ENCODE data around the gene SCP2D1. TPM values are rescaled to one million over a fixed set of nuclear protein-coding genes. Genes with fewer than 3 reads are reported as not detected.

Gene SCP2D1
- polyA plus RNA-seq (not detected in 2 replicates), polyA minus RNA-seq (not detected in 2 replicates)

DNA sequence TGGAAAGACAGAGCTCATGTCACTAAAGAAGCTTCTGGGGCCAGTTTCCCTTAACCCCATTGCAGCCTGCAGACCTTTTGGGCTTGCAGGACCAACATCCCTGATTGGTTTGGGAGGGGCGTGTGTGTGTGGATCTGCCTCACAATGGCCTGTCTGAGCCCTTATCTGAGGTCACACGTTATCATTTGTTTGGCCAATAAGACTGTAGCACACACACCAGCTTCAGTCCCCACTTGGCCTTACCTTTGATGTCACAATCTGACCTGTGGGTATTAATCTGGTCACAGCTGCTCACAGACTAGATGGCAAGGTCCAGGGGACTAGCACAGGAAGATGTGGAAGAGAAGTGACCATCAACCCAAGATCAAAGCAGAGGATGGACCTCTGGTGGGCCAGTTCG is at the start of gene SCP2D1:
SCP2D1 (plus strand) TSS at position 301 of the 400 bp plus-strand sequence; CDS start at position 334, 33 bp downstream.
- H3K4me3 ChIP-seq (ENCODE audit: low read length), result no peak within 1 kb of the TSS
- no peak within 1 kb of the TSS for H3K27ac ChIP-seq (ENCODE audit: low read length)
- H3K9me3 ChIP-seq (ENCODE audit: low read length), result no peaks in the 10 kb centered on the region
- H3K9me2 ChIP-seq (ENCODE audit: insufficient read depth, low read length), result no peaks in the 10 kb centered on the region
- H3K36me3 ChIP-seq (ENCODE audit: insufficient read depth, low read length), result no peaks in the 10 kb centered on the region
- H3K79me2 ChIP-seq (replicated peaks; ENCODE audit: insufficient read depth, low read length), result no peaks in the 10 kb centered on the region
- no peak within 1 kb of the TSS for H3K4me2 ChIP-seq (ENCODE audit: low read length)
- no peaks in the 10 kb centered on the region for H4K20me1 ChIP-seq (ENCODE audit: insufficient read depth)
- H3F3A ChIP-seq (ENCODE audit: insufficient read depth, low read length, poor library complexity, severe bottlenecking), result no peaks in the 10 kb centered on the region
- H3K9ac ChIP-seq (ENCODE audit: low read length), result no peak within 1 kb of the TSS
- no peaks in the 10 kb centered on the region for H3K27me3 ChIP-seq (ENCODE audit: insufficient read depth, low read depth, low read length)
- TF ChIP-seq MXI1 (conservative IDR thresholded peaks at IDR 0.05; ENCODE audit: poor library complexity, severe bottlenecking) (no peak), EZH2 (IDR thresholded peaks at IDR 0.05; ENCODE audit: borderline replicate concordance, insufficient read depth, low read length, poor library complexity, severe bottlenecking) (no peak), SMC3 (conservative IDR thresholded peaks at IDR 0.05; ENCODE audit: poor library complexity) (no peak), RAD21 (conservative IDR thresholded peaks at IDR 0.05) (no peak), POLR2AphosphoS5 (IDR thresholded peaks at IDR 0.05) (no peak), TAF1 (IDR thresholded peaks at IDR 0.05; ENCODE audit: low read depth) (no peak), EP300 (conservative IDR thresholded peaks at IDR 0.05; ENCODE audit: poor library complexity, severe bottlenecking) (no peak)
- TF ChIP-seq, protein P1, sequence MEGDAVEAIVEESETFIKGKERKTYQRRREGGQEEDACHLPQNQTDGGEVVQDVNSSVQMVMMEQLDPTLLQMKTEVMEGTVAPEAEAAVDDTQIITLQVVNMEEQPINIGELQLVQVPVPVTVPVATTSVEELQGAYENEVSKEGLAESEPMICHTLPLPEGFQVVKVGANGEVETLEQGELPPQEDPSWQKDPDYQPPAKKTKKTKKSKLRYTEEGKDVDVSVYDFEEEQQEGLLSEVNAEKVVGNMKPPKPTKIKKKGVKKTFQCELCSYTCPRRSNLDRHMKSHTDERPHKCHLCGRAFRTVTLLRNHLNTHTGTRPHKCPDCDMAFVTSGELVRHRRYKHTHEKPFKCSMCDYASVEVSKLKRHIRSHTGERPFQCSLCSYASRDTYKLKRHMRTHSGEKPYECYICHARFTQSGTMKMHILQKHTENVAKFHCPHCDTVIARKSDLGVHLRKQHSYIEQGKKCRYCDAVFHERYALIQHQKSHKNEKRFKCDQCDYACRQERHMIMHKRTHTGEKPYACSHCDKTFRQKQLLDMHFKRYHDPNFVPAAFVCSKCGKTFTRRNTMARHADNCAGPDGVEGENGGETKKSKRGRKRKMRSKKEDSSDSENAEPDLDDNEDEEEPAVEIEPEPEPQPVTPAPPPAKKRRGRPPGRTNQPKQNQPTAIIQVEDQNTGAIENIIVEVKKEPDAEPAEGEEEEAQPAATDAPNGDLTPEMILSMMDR (IDR thresholded peaks at IDR 0.05; ENCODE audit: poor library complexity, severe bottlenecking), result no peak
- TF ChIP-seq, protein P2, sequence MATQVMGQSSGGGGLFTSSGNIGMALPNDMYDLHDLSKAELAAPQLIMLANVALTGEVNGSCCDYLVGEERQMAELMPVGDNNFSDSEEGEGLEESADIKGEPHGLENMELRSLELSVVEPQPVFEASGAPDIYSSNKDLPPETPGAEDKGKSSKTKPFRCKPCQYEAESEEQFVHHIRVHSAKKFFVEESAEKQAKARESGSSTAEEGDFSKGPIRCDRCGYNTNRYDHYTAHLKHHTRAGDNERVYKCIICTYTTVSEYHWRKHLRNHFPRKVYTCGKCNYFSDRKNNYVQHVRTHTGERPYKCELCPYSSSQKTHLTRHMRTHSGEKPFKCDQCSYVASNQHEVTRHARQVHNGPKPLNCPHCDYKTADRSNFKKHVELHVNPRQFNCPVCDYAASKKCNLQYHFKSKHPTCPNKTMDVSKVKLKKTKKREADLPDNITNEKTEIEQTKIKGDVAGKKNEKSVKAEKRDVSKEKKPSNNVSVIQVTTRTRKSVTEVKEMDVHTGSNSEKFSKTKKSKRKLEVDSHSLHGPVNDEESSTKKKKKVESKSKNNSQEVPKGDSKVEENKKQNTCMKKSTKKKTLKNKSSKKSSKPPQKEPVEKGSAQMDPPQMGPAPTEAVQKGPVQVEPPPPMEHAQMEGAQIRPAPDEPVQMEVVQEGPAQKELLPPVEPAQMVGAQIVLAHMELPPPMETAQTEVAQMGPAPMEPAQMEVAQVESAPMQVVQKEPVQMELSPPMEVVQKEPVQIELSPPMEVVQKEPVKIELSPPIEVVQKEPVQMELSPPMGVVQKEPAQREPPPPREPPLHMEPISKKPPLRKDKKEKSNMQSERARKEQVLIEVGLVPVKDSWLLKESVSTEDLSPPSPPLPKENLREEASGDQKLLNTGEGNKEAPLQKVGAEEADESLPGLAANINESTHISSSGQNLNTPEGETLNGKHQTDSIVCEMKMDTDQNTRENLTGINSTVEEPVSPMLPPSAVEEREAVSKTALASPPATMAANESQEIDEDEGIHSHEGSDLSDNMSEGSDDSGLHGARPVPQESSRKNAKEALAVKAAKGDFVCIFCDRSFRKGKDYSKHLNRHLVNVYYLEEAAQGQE (IDR thresholded peaks at IDR 0.05; ENCODE audit: borderline replicate concordance), result no peak
- no peak within 1 kb of the TSS for H2AFZ ChIP-seq (ENCODE audit: low read depth, low read length)

DNA sequence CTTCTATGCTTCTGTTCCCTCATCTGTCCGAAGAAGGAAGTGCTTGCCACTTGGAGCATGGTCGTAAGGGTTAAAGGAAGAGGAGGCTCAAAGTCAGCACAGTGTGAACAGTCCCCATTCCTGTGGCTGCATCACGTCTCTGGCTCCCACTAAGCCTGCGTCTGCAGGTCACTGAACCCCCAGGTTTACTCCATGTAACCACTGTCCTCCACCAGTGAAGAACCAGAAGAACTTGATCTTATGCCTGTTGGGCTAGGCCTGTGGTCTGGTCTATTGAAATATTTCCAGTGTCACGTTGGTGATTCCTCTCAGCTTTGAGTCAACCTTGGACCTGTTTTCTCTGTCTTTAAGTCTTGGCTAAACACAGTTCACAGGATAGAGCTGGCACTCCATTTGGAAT is 45.9 kb upstream of the SCP2D1 start:
- H4K20me1 ChIP-seq (ENCODE audit: insufficient read depth), result no peaks in the 10 kb centered on the region
- H3K79me2 ChIP-seq (replicated peaks; ENCODE audit: insufficient read depth, low read length), result no peaks in the 10 kb centered on the region
- H3K4me3 ChIP-seq (ENCODE audit: low read length), result no peak overlapping the region
- H3K9me3 ChIP-seq (ENCODE audit: low read length), result no peaks in the 10 kb centered on the region
- no peak overlapping the region for H3K27ac ChIP-seq (ENCODE audit: low read length)
- H3K9ac ChIP-seq (ENCODE audit: low read length), result no peak overlapping the region
- H3K36me3 ChIP-seq (ENCODE audit: insufficient read depth, low read length), result no peaks in the 10 kb centered on the region
- no peaks in the 10 kb centered on the region for H3F3A ChIP-seq (ENCODE audit: insufficient read depth, low read length, poor library complexity, severe bottlenecking)
- no peaks in the 10 kb centered on the region for H3K9me2 ChIP-seq (ENCODE audit: insufficient read depth, low read length)
- no peak overlapping the region for H3K4me2 ChIP-seq (ENCODE audit: low read length)
- H3K27me3 ChIP-seq (ENCODE audit: insufficient read depth, low read depth, low read length), result no peaks in the 10 kb centered on the region
- TF ChIP-seq RAD21 (conservative IDR thresholded peaks at IDR 0.05), result no peak
- no peak for TF ChIP-seq EP300 (conservative IDR thresholded peaks at IDR 0.05; ENCODE audit: poor library complexity, severe bottlenecking)
- TF ChIP-seq, protein P2 (IDR thresholded peaks at IDR 0.05; ENCODE audit: borderline replicate concordance), result no peak
- no peak for TF ChIP-seq POLR2AphosphoS5 (IDR thresholded peaks at IDR 0.05)
- no peak for TF ChIP-seq MXI1 (conservative IDR thresholded peaks at IDR 0.05; ENCODE audit: poor library complexity, severe bottlenecking)
- no peak for TF ChIP-seq EZH2 (IDR thresholded peaks at IDR 0.05; ENCODE audit: borderline replicate concordance, insufficient read depth, low read length, poor library complexity, severe bottlenecking)
- no peak for TF ChIP-seq TAF1 (IDR thresholded peaks at IDR 0.05; ENCODE audit: low read depth)
- TF ChIP-seq, protein P1 (IDR thresholded peaks at IDR 0.05; ENCODE audit: poor library complexity, severe bottlenecking), result no peak
- no peak for TF ChIP-seq SMC3 (conservative IDR thresholded peaks at IDR 0.05; ENCODE audit: poor library complexity)
- no peak overlapping the region for H2AFZ ChIP-seq (ENCODE audit: low read depth, low read length)

Measured in neural cell (in vitro differentiated cells).